K562 (cell line): ENCODE measurements around the gene CCDC85A. TPM values are rescaled to one million over a fixed set of nuclear protein-coding genes. Genes with fewer than 3 reads are reported as not detected.

Source experiments
- ATAC-seq: fragments of 200-7000 bp; cut with Tn5 transposase; 3 replicates; pipeline ENCODE4 v1.9.1; 2020; ENCODE audit warnings: moderate library complexity
- BruUV-seq: library from RNA; stranded (reverse); fragments of 400-500 nt; replicated peaks from 2 replicates; lab custom pipeline; 2021; lab: Mats Ljungman, UMichigan
- CTCF ChIA-PET: fragments of 300-600 bp; formaldehyde crosslinking; extraction: SDS; loops from one replicate; lab custom pipeline; 2021; ENCODE audit warnings: low intra/inter-chr PET ratio; lab: Yijun Ruan, JAX
- POLR2A ChIA-PET: fragments of 300-600, 350-650 bp; sonication (Branson Sonifier 250); formaldehyde crosslinking; extraction: SDS; loops from one replicate; lab custom pipeline; 2021; ENCODE audit warnings: antibody characterized with exemption, inconsistent platforms; lab: Yijun Ruan, JAX
- DNase-seq, 4 experiments: peaks; one replicate each; pipeline versions ENCODE4 v3.0.0 to v3.0.0-alpha.2; 2011 to 2018; ENCODE audit warnings: low spot score in 3 of 4, mixed read lengths in 3 of 4; ENCODE audit errors: extremely low read depth in 1 of 4
- FAIRE-seq: peaks from 2 replicates; lab custom pipeline; 2011; peaks lifted over from hg19 to GRCh38; lab: Jason Lieb, UNC
- H2AFZ ChIP-seq: 2 replicates; pipeline ENCODE4 v1.6.0; 2011; ENCODE audit warnings: low read depth, low read length, control low read depth, inconsistent platforms
- H3K27ac ChIP-seq: fragments of 200-600 bp; 3 replicates; pipeline ENCODE4 v1.8.0; 2011; ENCODE audit warnings: low read depth, mild to moderate bottlenecking, control low read depth, inconsistent platforms, low read length, moderate library complexity, mixed read lengths; ENCODE audit errors: extremely low read depth
- H3K27me3 ChIP-seq, 2 experiments: fragments of 300-600 bp in 1 of 2; 2 replicates in 1 of 2; 3 replicates in 1 of 2; pipeline versions ENCODE4 v1.6.0 to v1.8.0; 2011; ENCODE audit warnings: inconsistent platforms in 2 of 2, low read length in 2 of 2, mild to moderate bottlenecking in 1 of 2, mixed read lengths in 1 of 2, moderate library complexity in 1 of 2; ENCODE audit not compliant: control insufficient read depth in 2 of 2, insufficient read depth in 2 of 2
- H3K36me3 ChIP-seq: fragments of 300-600 bp; 3 replicates; pipeline ENCODE4 v1.8.0; 2011; ENCODE audit warnings: mild to moderate bottlenecking, low read length, inconsistent platforms; ENCODE audit not compliant: control insufficient read depth, insufficient read depth
- H3K4me1 ChIP-seq, 2 experiments: fragments of 200-600 bp in 1 of 2; replicated peaks in 1 of 2; 2 replicates in 1 of 2; 3 replicates in 1 of 2; pipeline versions ENCODE4 v1.5.1 to v1.8.0; 2011; ENCODE audit warnings: inconsistent platforms in 2 of 2, low read length in 2 of 2, mild to moderate bottlenecking in 1 of 2, mixed read lengths in 1 of 2, moderate library complexity in 1 of 2; ENCODE audit not compliant: control insufficient read depth in 2 of 2, insufficient read depth in 2 of 2
- H3K4me2 ChIP-seq: 2 replicates; pipeline ENCODE4 v1.6.1; 2011; ENCODE audit warnings: low read length, control low read depth, inconsistent platforms, mixed read lengths; ENCODE audit not compliant: insufficient read depth
- H3K4me3 ChIP-seq: fragments of 200-600 bp; sonication (generic), shearing (Covaris generic); 2 replicates; pipeline ENCODE4 v1.5.1; 2016; ENCODE audit warnings: control low read depth, inconsistent platforms
- H3K79me2 ChIP-seq: fragments of 200-600 bp; 3 replicates; pipeline ENCODE4 v1.8.0; 2011; ENCODE audit warnings: low read length, inconsistent platforms; ENCODE audit not compliant: control insufficient read depth, insufficient read depth
- H3K9ac ChIP-seq, 2 experiments: 2 replicates each; pipeline versions ENCODE4 v1.6.0 to v1.6.1; 2011; ENCODE audit warnings: low read depth in 2 of 2, low read length in 2 of 2, control low read depth in 1 of 2, inconsistent platforms in 1 of 2, mild to moderate bottlenecking in 1 of 2, mixed read lengths in 1 of 2; ENCODE audit not compliant: insufficient read depth in 1 of 2
- H3K9me1 ChIP-seq: one replicate; pipeline ENCODE4 v1.6.0; 2011; ENCODE audit warnings: inconsistent platforms, mild to moderate bottlenecking, low read length, moderate library complexity; ENCODE audit not compliant: control insufficient read depth, insufficient read depth
- H3K9me3 ChIP-seq: replicated peaks from 2 replicates; pipeline ENCODE4 v1.5.1; 2011; ENCODE audit warnings: low read depth, low read length, inconsistent platforms; ENCODE audit not compliant: control insufficient read depth, insufficient read depth
- H4K20me1 ChIP-seq: replicated peaks from 2 replicates; pipeline ENCODE4 v1.6.1; 2011; ENCODE audit warnings: low read length, inconsistent platforms, mixed read lengths; ENCODE audit not compliant: control insufficient read depth, insufficient read depth
- ADNP ChIP-seq: fragments of 200-800 bp; sonication (Bioruptor generic); IDR thresholded peaks from 2 replicates; pipeline ENCODE4 v1.6.1; 2016; ENCODE audit warnings: missing genetic modification characterization, missing compliant biosample characterization
- BRF2 ChIP-seq: IDR thresholded peaks from 3 replicates; pipeline ENCODE4 v1.6.1; 2011; ENCODE audit warnings: borderline replicate concordance, mild to moderate bottlenecking; ENCODE audit not compliant: insufficient read length, insufficient read depth
- CBX1 ChIP-seq: sonication (generic); IDR thresholded peaks from 2 replicates; pipeline ENCODE4 v1.6.1; 2016; ENCODE audit warnings: antibody characterized with exemption, low read depth, mild to moderate bottlenecking
- E2F1 ChIP-seq: sonication (generic); formaldehyde crosslinking; IDR thresholded peaks from 2 replicates; pipeline ENCODE4 v1.8.1; 2023; ENCODE audit warnings: mild to moderate bottlenecking, missing genetic modification reagents, moderate library complexity
- MECOM ChIP-seq: fragments of 250-450 bp; sonication (Bioruptor Pico); IDR thresholded peaks from 2 replicates; pipeline ENCODE4 v1.8.0; 2022; ENCODE audit warnings: inconsistent platforms
- NR3C1 ChIP-seq: sonication (generic); formaldehyde crosslinking; IDR thresholded peaks from 2 replicates; pipeline ENCODE4 v1.8.1; 2022; ENCODE audit warnings: missing genetic modification reagents
- RB1 ChIP-seq: fragments of 450-650 bp; IDR thresholded peaks from 2 replicates; pipeline ENCODE4 v1.6.1; 2017; ENCODE audit warnings: low read depth, mild to moderate bottlenecking
- SMAD3 ChIP-seq: fragments of 450-650 bp; formaldehyde crosslinking; conservative IDR thresholded peaks from 2 replicates; pipeline ENCODE4 v1.4.0; 2020; ENCODE audit warnings: mild to moderate bottlenecking
- UBTF ChIP-seq, 2 experiments: IDR thresholded peaks; 2 replicates each; pipeline ENCODE4 v1.6.1; 2012; ENCODE audit warnings: improper control_type of control experiment in 2 of 2, low read depth in 2 of 2, low read length in 2 of 2, borderline replicate concordance in 1 of 2
- ZNF175 ChIP-seq: fragments of 200-800 bp; sonication (Bioruptor generic); IDR thresholded peaks from 2 replicates; pipeline ENCODE4 v1.6.1; 2016; ENCODE audit warnings: low read depth, mild to moderate bottlenecking, missing genetic modification characterization, missing compliant biosample characterization
- ZNF3 ChIP-seq: fragments of 250-450 bp; sonication (Bioruptor Pico); IDR thresholded peaks from 2 replicates; pipeline ENCODE4 v1.5.0; 2021; ENCODE audit warnings: mild to moderate bottlenecking, moderate library complexity
- ZNF740 ChIP-seq, 3 experiments: fragments of 200-800 bp in 1 of 3; sonication (Bioruptor generic) in 1 of 3; sonication (generic) in 1 of 3; formaldehyde crosslinking in 1 of 3; IDR thresholded peaks; 2 replicates each; pipeline versions ENCODE4 v1.6.1 to v1.8.0; 2016 to 2022; ENCODE audit warnings: mild to moderate bottlenecking in 2 of 3, missing compliant biosample characterization in 2 of 3, missing genetic modification characterization in 2 of 3, missing genetic modification reagents in 1 of 3
- ZSCAN32 ChIP-seq: fragments of 450-650 bp; formaldehyde crosslinking; IDR thresholded peaks from 2 replicates; pipeline ENCODE4 v1.4.0; 2020; ENCODE audit warnings: mild to moderate bottlenecking, moderate library complexity
- WGBS: fragments of 100-300 bp; shearing (Covaris generic); methylation state at CpG from one replicate; pipeline ENCODE4 v1.1.6; 2016; ENCODE audit warnings: low coverage, mixed read lengths; ENCODE audit not compliant: insufficient coverage; ENCODE audit errors: missing lambda C conversion rate; 5-methylcytosine and 5-hydroxymethylcytosine counted together
- in situ Hi-C: fragments of 300-500 bp; cut with MboI; formaldehyde crosslinking; loops from 4 replicates; pipeline ENCODE4 v1.15.0; 2018; ENCODE audit warnings: inconsistent platforms, mixed read lengths
- intact Hi-C: fragments of 100-400 bp; cut with micrococcal nuclease; formaldehyde crosslinking; loops from 2 replicates; pipeline ENCODE4 v1.14.2; 2022
- polyA plus RNA-seq, 8 experiments: library from polyadenylated mRNA; depleted of rRNA in 4 of 8; stranded (reverse) in 5 of 8; unstranded in 3 of 8; fragments of >200 nt; fragmentation: Nextera tagmentation in 2 of 8; fragmentation: Illumina TruSeq in 1 of 8; extraction: Ambion mirVana in 2 of 8; extraction: Trizol in 1 of 8; gene quantifications; 2 replicates each; pipeline versions ENCODE4 v1.2.1 to v1.2.3, GENCODE V29; 2011 to 2014; ENCODE audit warnings: inconsistent platforms in 1 of 8, missing spikeins in 1 of 8
- total RNA-seq, 7 experiments: library from RNA; depleted of rRNA in 6 of 7; stranded (reverse); fragments of >200 nt in 6 of 7; fragmentation: Illumina TruSeq in 2 of 7; extraction: Trizol in 2 of 7; gene quantifications; 2 replicates each; pipeline versions ENCODE4 v1.2.1 to v1.2.3, GENCODE V29; 2011 to 2021; ENCODE audit warnings: low replicate concordance in 1 of 7

The CCDC85A gene
- total and polyA plus RNA-seq, 9 of the 15 experiments (the other 6 are each of a cell fraction or from before 2014, with no cell fraction given) = 0.03 to 0.14 (median 0.10) TPM; not detected in 5

GRCh38 chr2:56410140-56410539 is 226.3 kb downstream of the CCDC85A start:
- H3K79me2 ChIP-seq = no peaks in the 10 kb centered on the region
- no peaks in the 10 kb centered on the region for H3K27me3 ChIP-seq
- no peak overlapping the region for H3K9ac ChIP-seq
- in situ Hi-C loops = no loop called here
- TF ChIP-seq RB1 (no peak), SMAD3 (CRISPR knock-in tag) (no peak), ZNF740 (CRISPR knock-in tag; IDR thresholded peaks at IDR 0.05) (no peak), ZNF740 (tag; IDR thresholded peaks at IDR 0.05) (no peak), BRF2 (no peak), MECOM (no peak), E2F1 (no peak), NR3C1 (CRISPR knock-in tag) (no peak), ZNF3 (no peak), ZSCAN32 (CRISPR knock-in tag) (no peak), ADNP (tag) (no peak), ZNF175 (CRISPR knock-in tag) (no peak), CBX1 (no peak), UBTF (IDR thresholded peaks at IDR 0.05; ENCODE audit: borderline replicate concordance in 1 of 2, low read depth in 2 of 2, low read length in 2 of 2) (no peak)
- TF ChIP-seq, all 486 proteins: peak for 0
- Histone ChIP-seq H3K4me1 (no peaks in the 10 kb centered on the region), H3K9me3 (no peaks in the 10 kb centered on the region), H3K4me2 (no peak overlapping the region), H3K36me3 (no peaks in the 10 kb centered on the region), H2AFZ (no peak overlapping the region), H3K27ac (no peak overlapping the region), H4K20me1 (no peaks in the 10 kb centered on the region), H3K9me1 (no peaks in the 10 kb centered on the region), H3K4me3 (no peak overlapping the region)
- BruUV-seq = no TSS peak
- intact Hi-C loops = no loop called here
- CTCF ChIA-PET = no interaction called here
- WGBS = 0% methylated on average over 1 of the region's 1 CpG
- POLR2A ChIA-PET = no interaction called here
- no peak for DNase-seq
- no peak for FAIRE-seq
- ATAC-seq = no peak
